SK-N-SH treated with all-trans-retinoic acid at 6 μM for 48 hours (cell line): ENCODE measurements around the gene PKD1.

Source experiments
- ARNTL ChIP-seq: fragments of 450-650 bp; formaldehyde crosslinking; IDR thresholded peaks from 2 replicates; pipeline ENCODE4 v1.5.0; 2020; ENCODE audit warnings: low read depth, mild to moderate bottlenecking, moderate library complexity, borderline replicate concordance
- CSDC2 ChIP-seq: fragments of 250-450 bp; sonication (Bioruptor Pico); IDR thresholded peaks from 2 replicates; pipeline ENCODE4 v1.5.0; 2020; ENCODE audit warnings: mild to moderate bottlenecking, moderate library complexity
- ESRRG ChIP-seq: fragments of 250-450 bp; sonication (Bioruptor Pico); IDR thresholded peaks from 2 replicates; pipeline ENCODE4 v1.6.1; 2021; ENCODE audit warnings: mild to moderate bottlenecking
- ISL1 ChIP-seq: fragments of 250-450 bp; sonication (Bioruptor Pico); IDR thresholded peaks from 2 replicates; pipeline ENCODE4 v2.1.2; 2022; ENCODE audit warnings: mild to moderate bottlenecking, moderate library complexity
- SNAI2 ChIP-seq: fragments of 250-450 bp; sonication (Bioruptor Pico); IDR thresholded peaks from 2 replicates; pipeline ENCODE4 v1.5.0; 2020; ENCODE audit warnings: mild to moderate bottlenecking, moderate library complexity
- TOX ChIP-seq: fragments of 250-450 bp; sonication (Bioruptor Pico); IDR thresholded peaks from 2 replicates; pipeline ENCODE4 v1.8.0; 2021; ENCODE audit warnings: mild to moderate bottlenecking, moderate library complexity, borderline replicate concordance
- ZNF8 ChIP-seq: fragments of 450-650 bp; formaldehyde crosslinking; IDR thresholded peaks from 2 replicates; pipeline ENCODE4 v1.5.0; 2020; ENCODE audit warnings: mild to moderate bottlenecking, moderate library complexity
- TF ChIP-seq, protein P1 (sequence below): fragments of 250-450 bp; sonication (Bioruptor Pico); IDR thresholded peaks from 2 replicates; pipeline ENCODE4 v1.5.0; 2020; ENCODE audit warnings: mild to moderate bottlenecking, moderate library complexity
- TF ChIP-seq, protein P2 (sequence below): fragments of 250-450 bp; sonication (Bioruptor Pico); IDR thresholded peaks from 2 replicates; pipeline ENCODE4 v1.8.0; 2020; ENCODE audit warnings: mild to moderate bottlenecking, moderate library complexity, borderline replicate concordance
- TF ChIP-seq, protein P3 (sequence below): fragments of 250-450 bp; sonication (Bioruptor Pico); IDR thresholded peaks from 2 replicates; pipeline ENCODE4 v1.5.1; 2021; ENCODE audit warnings: mild to moderate bottlenecking, moderate library complexity

DNA sequence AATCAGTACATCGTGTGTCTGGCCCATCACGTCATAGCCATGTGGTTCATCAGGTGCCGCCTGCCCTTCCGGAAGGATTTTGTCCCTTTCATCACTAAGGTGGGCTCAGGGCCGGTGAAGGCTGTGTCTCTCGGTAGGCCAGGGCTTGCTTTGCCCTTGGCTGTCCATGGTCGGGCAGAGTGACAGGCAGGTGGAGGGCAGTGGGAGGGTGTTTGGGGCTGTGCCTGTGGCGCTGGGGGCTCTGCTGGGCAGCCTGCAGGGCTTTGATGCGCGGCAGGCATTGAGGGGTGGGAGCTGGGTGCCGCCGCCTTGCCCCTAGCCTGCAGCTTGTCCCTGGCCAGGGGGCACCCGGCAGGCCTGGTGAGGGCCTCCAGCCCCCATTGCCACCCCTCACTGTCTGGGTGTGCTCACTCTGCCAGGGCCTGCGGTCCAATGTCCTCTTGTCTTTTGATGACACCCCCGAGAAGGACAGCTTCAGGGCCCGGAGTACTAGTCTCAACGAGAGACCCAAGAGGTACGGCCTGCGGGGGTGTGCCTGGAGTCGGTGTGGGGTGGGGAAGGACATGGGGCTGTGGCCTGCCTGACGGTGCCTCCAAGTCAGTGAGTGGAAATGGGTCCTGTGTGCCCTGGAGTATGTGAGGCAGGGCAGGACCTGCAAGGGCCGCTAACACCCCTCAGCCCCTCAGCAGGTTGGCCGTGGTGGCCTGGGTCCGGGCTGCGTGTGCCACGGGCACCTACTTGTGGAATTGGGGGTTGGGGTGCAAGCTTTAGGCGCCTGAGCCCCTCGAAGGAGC lies 59.4 kb downstream of the PKD1 start:
- TF ChIP-seq TOX (CRISPR knock-in tag): no peak
- TF ChIP-seq SNAI2 (CRISPR knock-in tag): no peak
- TF ChIP-seq ISL1 (CRISPR knock-in tag): no peak
- TF ChIP-seq, protein P1, sequence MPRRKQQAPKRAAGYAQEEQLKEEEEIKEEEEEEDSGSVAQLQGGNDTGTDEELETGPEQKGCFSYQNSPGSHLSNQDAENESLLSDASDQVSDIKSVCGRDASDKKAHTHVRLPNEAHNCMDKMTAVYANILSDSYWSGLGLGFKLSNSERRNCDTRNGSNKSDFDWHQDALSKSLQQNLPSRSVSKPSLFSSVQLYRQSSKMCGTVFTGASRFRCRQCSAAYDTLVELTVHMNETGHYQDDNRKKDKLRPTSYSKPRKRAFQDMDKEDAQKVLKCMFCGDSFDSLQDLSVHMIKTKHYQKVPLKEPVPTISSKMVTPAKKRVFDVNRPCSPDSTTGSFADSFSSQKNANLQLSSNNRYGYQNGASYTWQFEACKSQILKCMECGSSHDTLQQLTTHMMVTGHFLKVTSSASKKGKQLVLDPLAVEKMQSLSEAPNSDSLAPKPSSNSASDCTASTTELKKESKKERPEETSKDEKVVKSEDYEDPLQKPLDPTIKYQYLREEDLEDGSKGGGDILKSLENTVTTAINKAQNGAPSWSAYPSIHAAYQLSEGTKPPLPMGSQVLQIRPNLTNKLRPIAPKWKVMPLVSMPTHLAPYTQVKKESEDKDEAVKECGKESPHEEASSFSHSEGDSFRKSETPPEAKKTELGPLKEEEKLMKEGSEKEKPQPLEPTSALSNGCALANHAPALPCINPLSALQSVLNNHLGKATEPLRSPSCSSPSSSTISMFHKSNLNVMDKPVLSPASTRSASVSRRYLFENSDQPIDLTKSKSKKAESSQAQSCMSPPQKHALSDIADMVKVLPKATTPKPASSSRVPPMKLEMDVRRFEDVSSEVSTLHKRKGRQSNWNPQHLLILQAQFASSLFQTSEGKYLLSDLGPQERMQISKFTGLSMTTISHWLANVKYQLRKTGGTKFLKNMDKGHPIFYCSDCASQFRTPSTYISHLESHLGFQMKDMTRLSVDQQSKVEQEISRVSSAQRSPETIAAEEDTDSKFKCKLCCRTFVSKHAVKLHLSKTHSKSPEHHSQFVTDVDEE (CRISPR knock-in tag): no peak
- TF ChIP-seq ESRRG (CRISPR knock-in tag): no peak
- TF ChIP-seq, protein P2, sequence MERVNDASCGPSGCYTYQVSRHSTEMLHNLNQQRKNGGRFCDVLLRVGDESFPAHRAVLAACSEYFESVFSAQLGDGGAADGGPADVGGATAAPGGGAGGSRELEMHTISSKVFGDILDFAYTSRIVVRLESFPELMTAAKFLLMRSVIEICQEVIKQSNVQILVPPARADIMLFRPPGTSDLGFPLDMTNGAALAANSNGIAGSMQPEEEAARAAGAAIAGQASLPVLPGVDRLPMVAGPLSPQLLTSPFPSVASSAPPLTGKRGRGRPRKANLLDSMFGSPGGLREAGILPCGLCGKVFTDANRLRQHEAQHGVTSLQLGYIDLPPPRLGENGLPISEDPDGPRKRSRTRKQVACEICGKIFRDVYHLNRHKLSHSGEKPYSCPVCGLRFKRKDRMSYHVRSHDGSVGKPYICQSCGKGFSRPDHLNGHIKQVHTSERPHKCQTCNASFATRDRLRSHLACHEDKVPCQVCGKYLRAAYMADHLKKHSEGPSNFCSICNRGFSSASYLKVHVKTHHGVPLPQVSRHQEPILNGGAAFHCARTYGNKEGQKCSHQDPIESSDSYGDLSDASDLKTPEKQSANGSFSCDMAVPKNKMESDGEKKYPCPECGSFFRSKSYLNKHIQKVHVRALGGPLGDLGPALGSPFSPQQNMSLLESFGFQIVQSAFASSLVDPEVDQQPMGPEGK (CRISPR knock-in tag): no peak
- TF ChIP-seq CSDC2 (CRISPR knock-in tag): no peak
- no peak for TF ChIP-seq ZNF8 (CRISPR knock-in tag)
- TF ChIP-seq, protein P3, sequence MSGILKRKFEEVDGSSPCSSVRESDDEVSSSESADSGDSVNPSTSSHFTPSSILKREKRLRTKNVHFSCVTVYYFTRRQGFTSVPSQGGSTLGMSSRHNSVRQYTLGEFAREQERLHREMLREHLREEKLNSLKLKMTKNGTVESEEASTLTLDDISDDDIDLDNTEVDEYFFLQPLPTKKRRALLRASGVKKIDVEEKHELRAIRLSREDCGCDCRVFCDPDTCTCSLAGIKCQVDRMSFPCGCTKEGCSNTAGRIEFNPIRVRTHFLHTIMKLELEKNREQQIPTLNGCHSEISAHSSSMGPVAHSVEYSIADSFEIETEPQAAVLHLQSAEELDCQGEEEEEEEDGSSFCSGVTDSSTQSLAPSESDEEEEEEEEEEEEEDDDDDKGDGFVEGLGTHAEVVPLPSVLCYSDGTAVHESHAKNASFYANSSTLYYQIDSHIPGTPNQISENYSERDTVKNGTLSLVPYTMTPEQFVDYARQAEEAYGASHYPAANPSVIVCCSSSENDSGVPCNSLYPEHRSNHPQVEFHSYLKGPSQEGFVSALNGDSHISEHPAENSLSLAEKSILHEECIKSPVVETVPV (CRISPR knock-in tag): no peak
- no peak for TF ChIP-seq ARNTL (CRISPR knock-in tag)
